DMS79 (cell line): ENCODE data around the gene WDR33.

ENCODE experiments used
- DNase-seq: peaks from one replicate; lab custom pipeline; 2025; lab: John Stamatoyannopoulos, UW

The WDR33 gene

DNA sequence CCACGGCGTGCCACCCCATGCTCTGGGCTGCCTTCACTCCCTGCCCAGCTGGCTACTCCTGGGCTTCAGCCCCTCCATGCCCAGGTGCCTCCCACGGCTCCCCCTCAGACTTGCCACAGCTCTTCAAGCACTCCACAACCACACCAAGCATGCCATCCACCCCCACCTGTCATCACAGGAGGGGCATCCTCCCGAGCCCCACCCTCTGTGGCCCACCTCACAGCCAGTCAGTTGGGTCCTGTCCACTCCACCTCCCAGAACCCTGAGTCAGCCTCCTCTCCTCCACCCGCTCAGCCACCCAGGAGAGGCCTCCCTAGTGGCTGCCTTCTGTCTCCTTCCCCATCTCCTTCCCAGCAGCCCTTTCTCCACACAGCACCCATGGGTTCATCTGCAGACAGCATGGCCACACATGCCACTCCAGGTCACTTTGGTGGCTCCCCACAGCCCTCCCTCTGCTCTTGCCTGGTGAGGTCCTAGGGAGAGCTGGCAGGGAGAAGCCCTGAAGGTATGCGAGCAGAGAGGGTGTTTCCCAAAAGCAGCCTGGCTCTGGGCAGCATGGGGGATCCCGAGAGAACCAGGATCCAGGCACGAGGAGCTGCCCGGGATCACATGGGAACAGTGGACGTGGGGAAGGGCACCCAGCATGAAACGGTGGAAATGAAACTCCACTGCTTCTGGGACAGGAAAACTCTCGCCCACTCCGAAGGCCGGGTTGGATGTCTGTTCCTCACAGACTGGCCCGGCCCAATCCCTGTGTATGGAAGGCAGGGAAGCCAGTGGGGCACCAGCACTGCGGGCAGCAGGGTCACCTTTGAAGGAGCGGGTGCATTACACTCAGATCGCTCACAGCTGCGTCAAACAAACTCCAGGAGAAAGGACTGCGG is 138.4 kb downstream of the WDR33 start:
- no peak for DNase-seq

DNA sequence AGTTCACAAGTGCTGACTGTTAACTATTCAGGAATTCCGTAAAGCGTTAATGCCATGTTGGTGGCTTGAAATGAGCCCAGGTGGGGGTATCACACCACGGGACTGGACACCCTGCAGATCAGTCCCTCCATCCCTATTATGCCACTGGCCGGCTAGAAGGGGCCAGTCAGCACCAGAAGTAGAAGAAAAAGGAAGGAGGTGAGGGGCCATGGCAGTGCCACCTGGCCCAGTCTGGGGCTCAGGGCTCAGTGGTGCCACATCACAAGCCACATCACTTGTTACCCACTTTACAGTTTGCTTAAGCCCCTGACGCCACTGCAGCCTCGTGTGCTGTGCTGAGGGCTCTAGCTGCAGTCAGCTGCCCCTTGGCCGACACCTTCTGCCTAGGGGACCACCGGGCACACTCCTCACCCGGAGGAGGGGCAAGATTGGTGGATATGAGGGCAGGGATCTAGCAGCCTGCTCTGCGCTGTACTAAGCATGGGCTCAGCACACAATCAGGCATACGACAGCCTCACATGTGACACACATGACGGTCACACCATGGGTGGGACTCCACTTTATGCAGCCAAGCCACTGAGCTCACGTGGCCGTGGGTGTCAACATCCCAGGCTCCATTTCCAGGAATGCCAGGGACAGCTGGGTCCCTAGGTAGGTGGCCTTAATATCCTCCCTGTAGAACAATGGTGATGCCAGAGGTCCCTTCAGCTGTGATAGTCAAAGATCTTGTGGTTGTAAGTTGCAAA is 139.2 kb downstream of the WDR33 start:
- DNase-seq: no peak

DNA sequence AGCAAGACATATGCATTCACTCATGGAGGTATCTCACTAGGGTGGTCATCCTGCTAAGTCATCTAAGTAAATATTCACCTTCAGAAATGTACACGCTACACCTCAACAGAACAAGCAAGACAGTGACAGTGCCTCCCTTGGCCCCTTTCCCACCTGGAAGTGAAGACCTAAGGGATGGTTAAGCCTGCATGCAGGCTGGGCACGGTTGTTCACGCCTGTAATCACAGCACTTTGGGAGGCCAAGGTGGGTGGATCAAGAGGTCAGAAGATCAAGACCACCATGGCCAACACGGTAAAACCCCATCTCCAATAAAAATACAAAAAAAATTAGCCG is 140.0 kb downstream of the WDR33 start:
- no peak for DNase-seq

DNA sequence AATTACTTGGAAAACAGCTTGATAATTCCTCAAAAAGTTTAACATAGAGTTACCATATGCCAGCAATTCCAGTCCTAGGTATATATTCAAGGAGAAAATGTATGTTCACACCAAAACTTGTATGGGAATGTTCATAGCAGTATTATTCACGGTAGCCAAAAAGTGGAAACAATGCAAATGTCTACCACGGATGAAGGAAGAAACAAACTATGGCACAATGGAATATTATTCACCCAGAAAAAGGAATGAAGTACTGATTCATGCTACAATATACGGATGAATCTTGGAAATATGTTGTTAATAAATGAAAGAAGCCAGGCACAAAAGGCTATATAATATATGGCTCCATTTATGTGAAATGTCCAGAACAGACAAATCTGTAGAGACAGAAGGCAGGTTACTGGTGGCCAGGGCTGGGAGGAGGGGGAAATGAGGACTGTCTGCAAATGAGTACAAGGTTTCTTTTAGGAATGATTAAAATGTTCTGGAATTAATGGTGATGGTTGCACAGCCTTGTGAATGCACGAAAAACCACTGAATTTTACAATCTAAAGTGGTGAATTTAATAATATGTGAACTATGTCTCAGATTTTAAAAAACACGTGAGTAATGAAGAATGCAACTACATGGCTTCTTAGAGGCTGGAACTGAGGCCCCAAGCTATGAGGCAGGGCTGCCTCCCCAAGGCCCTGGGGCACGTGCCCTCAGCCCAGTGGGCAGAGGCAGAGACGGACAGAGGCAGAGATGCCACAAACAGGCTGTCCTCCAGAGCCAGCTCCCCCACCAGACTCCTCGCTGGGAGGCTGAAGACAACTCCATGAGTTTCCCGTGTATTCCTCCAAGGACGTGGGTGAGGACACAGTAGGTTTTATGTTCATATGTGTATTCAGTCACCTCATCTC is 140.7 kb downstream of the WDR33 start:
- no peak for DNase-seq

DNA sequence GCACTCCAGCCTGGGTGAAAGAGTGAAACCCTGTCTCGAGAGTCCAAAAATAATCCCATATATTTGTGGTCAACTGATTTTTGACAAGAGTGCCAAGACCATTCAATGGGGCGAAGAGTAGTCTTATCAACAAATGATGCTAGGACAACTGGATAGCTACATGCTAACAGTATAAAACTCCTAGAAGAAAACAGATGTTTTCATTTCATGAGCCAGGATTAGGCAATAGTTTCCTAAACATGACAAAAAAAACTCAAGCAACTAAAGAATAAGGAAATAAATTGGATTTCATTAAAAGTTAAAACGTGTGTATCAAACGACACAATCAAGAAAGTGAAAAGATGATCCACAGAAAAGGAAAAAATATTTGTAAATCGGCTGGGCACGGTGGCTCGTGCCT is 141.9 kb downstream of the WDR33 start:
- DNase-seq: no peak

DNA sequence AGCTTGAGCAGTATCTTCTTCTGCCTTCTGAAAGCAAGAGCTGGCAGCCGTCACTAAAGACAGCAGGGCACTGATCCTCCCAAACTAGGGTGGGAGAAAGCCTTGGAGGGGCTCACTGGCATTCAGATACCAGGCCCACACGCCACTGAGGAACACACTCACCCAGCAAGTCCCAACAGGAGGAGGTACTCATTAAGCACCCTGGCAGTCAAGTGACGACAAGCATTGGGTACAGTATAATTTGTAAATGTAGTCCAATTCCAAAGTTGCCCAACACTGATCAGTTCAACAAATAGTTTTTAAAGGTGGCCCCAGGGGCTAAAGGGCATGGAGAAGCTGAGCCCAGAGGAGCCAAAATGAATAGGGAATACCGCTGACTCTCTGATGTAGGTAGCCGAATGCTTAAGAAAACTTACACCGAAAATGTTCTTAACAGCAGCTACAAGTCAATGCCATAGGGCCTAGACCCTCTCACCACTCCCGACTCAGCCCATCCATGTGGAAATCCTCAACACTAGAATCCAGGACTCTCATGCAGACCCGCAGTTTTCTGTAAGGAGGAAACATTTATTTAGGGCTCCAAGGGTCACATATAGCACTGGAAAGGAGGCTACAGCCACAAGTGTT is 145.6 kb downstream of the WDR33 start:
- DNase-seq: no peak

DNA sequence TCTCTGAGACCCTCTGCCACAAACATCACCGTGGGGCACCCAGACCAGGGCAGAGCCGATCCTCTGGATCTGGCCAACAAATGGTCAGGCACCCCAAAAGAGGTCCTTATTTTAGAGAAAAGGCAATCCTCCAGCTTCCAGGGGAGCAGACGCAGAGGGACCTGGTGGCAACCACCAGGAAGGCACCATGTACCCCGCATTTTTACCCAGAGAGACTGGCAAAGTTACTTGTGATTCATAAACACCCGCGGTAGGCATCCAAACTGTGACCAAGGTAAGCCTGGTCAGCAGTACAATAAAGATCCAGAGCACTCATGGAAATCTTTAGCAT is 146.1 kb downstream of the WDR33 start:
- no peak for DNase-seq

DNA sequence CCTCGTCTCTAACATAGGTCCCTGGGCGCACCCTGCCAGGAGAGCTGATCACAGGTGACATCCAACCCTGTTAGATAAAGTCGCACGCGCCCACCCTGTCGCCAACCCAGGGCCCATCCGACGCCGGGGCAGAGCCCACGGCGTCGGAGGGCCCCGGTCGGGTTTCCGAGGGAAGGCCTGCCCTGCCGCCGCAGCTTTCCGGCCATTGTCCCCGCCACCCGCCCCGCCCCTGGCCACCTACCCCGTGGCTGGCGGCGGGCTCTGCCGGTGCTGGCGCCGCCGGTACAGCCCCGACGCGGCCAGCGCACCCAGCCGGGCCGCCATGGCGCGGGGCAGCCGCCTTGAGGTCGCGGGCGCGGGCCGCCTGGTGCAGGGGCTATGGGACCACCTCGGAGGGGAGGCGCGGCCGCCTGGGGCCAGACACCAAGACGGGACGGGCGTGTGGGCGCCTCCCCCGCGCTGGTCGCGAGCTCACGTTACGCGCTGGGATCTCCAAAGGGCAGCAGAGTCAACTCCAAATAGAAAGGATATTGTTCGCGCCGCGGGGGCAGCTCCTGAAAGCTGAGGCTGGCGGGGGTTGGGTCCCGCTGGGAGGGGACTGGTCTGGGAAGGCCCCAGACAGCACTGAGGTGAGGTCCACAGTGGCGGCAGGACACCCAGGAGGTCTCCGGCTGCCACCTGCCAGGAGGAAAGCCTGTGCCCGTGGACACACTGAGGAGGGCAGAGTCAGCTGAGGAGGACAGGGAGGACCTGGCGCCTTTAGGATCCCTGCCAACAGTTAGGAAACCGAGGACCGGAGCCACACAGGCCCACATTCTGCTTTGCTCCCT is 146.7 kb downstream of the WDR33 start:
- no peak for DNase-seq

DNA sequence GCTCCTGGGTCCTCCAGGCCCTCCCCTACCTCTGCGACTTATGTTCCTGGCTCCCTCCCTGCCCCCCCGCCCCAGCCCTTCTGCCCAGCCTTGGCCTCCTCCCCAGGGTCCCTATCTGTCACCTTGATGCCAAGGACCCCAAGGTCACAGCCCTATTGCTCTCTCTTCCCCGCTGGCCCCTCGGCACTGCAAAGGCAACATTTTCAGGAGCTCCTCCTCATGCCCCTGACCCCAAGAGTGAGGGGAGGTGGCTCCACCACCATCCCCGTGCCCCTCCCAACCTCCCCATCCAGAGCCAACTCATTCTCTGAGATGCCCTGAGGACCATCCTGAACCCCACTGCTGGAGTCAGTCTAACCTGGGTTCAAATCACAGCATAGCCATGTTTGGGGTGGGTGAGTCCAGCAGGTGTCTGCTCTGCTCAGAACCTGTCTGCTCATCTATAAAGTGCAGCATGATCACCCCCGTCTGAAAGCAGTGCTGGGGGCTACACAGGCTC is 147.4 kb downstream of the WDR33 start:
- DNase-seq: no peak

DNA sequence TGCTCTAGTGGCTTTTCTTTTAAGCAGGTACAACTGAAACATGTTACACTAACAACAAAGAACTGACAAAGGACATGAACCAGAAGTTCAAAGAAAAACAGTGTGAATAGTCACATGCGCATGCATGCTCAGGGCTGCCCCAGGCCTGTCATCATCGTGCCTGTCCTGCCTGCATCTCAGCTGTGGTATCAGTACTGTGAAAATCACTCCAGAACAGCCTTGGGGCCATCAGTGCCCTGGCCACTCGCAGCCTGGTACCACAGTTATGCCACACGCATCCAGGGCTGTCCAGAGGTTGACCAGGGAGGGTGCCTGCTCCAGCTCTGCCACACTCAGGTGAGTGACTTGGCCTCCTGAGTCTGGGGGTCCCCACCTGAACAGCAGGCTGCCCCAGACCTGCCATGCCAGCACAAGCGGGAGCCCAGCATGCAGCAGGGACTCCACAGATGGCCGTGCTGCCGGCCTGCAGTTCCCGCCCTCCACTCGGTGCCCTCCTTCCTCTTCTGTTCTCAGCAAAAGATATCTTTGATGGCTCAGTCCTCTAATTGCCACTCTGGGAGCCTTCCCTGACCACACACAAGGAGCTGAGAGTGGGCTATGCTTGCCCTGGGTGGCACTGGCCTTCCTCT is 147.9 kb downstream of the WDR33 start:
- DNase-seq: no peak

DNA sequence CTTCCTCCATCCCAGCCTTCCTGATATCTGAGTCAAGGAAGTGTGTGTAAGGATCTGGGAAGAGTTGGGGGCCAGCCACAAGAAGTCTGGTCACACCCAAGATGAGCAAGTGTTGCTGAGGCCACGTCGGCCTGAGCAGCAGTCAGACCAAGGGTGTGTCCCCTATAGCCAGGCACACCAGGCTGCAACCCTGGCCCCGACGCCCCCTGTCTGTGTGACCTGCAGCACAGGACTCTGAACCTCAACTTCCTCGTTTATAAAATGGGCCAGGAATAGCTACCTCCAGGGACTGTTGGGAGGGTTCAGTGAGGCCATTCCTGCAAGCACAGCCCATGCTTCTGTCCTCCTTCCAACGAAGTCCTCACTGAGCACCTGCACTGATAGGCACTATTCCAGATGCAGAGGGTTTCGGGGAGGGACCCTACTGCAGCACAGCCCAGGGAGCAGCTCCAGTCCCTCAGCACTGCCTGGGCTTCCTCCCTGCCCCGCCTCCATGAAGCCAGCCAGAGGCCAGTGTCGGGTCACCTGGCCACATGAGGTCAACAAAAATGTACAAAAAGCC is 148.9 kb downstream of the WDR33 start:
- DNase-seq: no peak

DNA sequence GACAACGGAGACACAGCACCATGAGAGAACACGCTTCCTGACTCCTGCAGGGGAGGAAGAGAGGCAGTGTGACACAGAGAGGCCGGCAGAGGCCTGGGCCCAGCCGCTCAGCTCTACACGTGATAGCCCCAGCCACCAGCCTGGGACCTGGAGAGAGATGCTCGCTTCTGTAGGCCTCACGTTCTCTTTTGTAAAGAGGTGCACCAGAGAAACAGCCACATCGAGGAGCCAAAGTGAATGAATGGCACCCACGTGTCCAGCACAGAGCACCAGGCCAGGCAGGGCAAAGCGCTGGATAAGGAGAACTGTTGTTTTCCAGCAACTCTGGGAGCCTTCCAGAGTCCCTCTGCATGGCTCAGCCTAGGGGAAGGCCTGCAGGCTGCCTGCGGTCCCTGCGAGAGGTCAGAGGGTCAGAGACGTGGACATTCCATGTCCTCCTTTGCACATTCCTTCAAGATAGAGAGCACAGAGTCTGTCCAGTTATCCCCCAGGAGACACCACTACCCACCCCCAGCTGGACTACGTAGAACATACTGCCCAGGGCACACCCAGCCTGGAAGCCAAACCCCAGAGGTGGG is 149.8 kb downstream of the WDR33 start:
- no peak for DNase-seq

DNA sequence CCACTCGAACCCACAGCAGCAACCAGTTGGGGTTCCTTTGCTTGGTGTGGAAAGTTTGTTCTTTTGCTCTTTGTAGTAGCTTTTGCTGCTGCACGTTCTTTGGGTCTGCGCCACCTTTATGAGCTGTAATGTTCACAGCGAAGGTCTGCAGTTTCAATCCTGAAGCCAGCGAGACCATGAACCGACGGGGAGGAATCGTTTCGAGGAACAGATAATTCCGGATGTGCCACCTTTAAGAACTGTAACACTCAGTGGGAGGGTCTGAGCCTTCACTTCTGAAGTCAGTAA is 150.7 kb downstream of the WDR33 start:
- no peak for DNase-seq

DNA sequence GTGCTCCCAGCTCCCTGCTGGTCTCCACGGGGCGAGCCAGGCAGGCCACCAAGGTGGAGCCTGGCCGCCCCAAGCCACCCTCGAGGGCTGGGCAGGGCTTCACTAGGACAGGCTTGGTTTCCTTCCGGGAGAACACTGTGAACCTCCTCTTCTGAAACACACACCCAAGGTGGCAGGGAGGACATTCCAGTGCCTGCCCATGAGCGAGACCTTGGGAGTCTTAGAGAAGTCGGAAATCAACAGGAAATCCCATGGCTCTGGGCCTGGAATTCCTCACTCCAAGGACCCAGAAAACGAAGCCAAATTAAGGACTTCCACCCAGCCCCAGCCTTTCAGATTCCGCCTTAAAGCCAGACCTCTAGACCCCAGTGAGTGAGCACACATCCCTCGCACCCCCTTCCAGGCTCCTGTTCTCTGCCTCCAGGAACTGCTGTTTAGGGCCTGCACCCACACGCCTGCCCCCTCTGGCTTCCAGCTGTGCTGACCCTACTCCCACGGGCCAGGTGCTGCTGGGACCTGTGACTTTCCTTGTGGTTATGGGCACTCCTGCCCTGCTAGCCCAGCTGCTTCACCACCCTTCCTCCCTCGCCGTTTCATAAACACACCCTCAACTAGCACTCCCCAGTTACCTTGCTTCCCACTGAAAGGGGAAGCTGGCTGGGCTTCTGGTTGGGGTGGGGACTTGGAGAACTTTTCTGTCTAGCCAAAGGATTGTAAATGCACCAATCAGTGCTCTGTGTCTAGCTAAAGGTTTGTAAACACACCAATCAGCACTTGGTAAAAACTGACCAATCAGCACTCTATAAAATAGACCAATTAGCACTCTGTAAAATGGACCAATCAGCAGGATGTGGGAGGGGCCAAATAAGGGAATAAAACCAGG is 151.3 kb downstream of the WDR33 start:
- no peak for DNase-seq

DNA sequence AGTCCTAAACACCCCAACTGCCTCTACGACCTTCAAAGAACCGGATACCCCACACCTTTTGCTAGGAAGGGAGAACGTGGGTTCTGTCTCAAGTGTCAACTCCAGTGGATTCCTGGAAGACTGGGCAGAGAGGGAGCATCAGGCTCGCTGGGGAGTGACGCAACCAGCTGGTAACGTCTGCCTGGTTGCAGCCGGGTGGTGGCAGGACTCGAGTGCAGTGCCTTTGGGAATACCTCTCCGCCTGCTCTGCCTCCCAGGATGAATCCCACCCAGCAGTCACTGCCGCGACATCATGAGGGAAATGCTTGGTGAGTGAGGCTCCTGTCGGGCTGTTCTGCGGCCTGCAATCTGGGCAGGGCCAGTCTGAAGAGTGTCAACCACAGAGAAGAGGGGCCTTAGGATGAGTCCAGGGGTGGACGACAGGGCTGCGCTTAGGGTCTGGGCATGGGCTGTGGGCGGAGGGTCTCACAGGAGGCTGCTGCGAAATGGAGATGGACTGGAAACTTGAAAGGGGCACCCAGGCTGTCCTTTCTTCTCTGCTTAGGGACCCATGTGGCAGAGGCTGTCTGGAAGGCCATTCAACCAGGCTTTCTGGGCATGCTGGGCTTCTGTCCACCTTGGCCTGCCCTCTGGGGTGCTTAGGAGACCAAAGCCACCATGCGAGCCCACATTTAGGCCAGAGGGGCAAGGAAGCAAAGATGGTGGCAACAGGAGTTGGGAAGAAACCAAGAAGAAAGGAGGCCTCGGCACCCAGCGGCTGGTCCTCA is 152.1 kb downstream of the WDR33 start:
- no peak for DNase-seq

DNA sequence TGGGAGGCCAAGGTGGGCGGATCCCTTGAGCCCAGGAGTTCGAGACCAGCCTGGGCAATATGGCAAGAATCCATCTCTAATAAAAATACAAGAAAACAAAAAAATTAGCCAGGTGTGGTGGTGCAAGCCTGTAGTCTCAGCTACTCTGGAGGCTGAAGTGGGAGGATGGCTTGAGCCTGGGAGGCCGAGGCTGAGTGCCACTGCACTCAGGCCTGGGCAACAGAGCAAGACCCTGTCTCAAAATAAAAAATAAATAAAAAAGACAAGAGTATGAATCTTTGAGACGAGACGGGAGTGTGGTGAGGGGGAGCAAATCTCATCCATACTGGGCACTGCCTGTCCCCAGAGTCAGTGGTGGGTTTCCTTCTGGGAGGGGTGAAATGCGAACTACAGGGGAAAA is 152.8 kb downstream of the WDR33 start:
- no peak for DNase-seq

DNA sequence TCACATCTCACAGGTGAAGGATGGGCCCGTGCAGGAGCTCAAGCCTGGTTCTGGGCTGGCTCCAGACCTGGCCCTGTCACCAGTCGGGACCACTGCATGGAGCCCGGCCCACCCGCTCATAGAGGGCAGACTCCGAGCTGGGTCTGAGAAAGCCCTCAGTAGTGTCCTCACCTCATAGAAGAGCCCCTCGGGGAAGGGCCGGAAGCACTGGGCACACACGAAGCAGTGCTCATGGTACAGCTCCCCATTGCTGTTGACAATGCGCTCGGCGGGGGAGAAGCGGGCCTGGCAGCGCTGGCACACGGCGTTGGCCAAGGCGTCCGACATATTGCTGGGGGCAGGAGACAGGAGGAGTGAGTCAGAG is 153.8 kb downstream of the WDR33 start:
- DNase-seq: no peak

DNA sequence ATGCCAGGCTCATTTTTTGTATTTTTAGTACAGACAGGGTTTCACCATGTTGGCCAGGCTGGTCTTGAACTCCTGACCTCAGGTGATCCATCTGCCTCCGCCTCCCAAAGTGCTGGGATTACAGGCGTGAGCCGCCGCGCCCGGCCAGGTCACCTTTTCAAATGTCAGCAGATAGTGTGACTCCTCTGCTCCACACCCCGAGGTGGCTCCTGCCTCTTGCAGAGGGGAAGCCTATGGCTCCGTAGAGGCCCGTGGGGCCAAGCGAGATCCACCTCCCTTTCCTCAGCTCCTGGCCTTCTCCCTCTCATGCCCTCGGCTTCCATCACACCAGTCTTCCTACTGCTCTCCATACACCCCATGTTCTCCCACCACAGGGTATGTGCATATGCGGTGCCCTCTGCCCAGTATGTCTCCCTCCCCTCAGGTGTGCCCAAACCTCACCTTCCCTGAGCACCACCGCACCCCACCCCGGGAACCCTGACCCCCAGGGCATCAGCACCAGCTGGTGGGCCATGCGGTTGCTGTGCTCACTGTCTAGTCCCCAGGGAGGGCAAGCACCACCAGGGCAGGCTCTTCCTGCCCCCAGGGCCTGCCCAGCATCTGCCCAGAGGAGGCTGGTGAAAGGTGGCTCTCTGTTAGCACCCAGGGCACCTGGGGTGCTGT is 154.3 kb downstream of the WDR33 start:
- no peak for DNase-seq
